GM21381 (cell line): Measurements from ENCODE around the gene ZXDC.

ENCODE experiments used
- ATAC-seq: cut with Tn5 transposase; IDR thresholded peaks from one replicate; pipeline ENCODE4 v1.9.1; 2021; ENCODE audit warnings: mild to moderate bottlenecking, moderate library complexity; ENCODE audit not compliant: unreplicated experiment

Gene ZXDC

GRCh38 chr3:126419886-126420786 is 55.6 kb downstream of the ZXDC start:
- no peak for ATAC-seq

- no peak for ATAC-seq
Measured at GRCh38 chr3:126419151-126419703, 56.5 kb downstream of the ZXDC start.

- ATAC-seq: no peak
Measured at GRCh38 chr3:126418661-126419131, 57.0 kb downstream of the ZXDC start.

GRCh38 chr3:126417981-126418530 is 57.6 kb downstream of the ZXDC start:
- no peak for ATAC-seq

- ATAC-seq: no peak
Measured at GRCh38 chr3:126417515-126417914, 58.2 kb downstream of the ZXDC start.

GRCh38 chr3:126416943-126417342 is 58.7 kb downstream of the ZXDC start:
- no peak for ATAC-seq

- no peak for ATAC-seq
Measured at GRCh38 chr3:126415661-126416591, 59.8 kb downstream of the ZXDC start.

- ATAC-seq: no peak
Measured at GRCh38 chr3:126414961-126415660, 60.6 kb downstream of the ZXDC start.

- ATAC-seq: no peak
Measured at GRCh38 chr3:126414406-126414805, 61.3 kb downstream of the ZXDC start.

- ATAC-seq: no peak
Measured at GRCh38 chr3:126413693-126414080, 62.0 kb downstream of the ZXDC start.

- ATAC-seq: no peak
Measured at GRCh38 chr3:126412841-126413692, 62.6 kb downstream of the ZXDC start.

- ATAC-seq: no peak
Measured at GRCh38 chr3:126408099-126408498, 67.6 kb downstream of the ZXDC start.

GRCh38 chr3:126407412-126408044 is 68.2 kb downstream of the ZXDC start:
- no peak for ATAC-seq

- no peak for ATAC-seq
Measured at GRCh38 chr3:126406389-126407296, 69.0 kb downstream of the ZXDC start.

GRCh38 chr3:126402666-126403302 is 72.9 kb downstream of the ZXDC start:
- no peak for ATAC-seq

- no peak for ATAC-seq
Measured at GRCh38 chr3:126402178-126402577, 73.5 kb downstream of the ZXDC start.

GRCh38 chr3:126401611-126402160 is 74.0 kb downstream of the ZXDC start:
- no peak for ATAC-seq
